MCF 10A (cell line): Measurements from ENCODE around the gene TMEM260. TPM values are rescaled to one million over a fixed set of nuclear protein-coding genes. Genes with fewer than 3 reads are reported as not detected.

Source experiments
- BruUV-seq: library from RNA; stranded (reverse); fragments of 400-500 nt; replicated peaks from 2 replicates; lab custom pipeline; 2021; lab: Mats Ljungman, UMichigan
- CTCF ChIA-PET: fragments of 300-600 bp; sonication (Branson Sonifier 250); formaldehyde crosslinking; extraction: SDS; loops from one replicate; lab custom pipeline; 2021; ENCODE audit warnings: antibody characterized with exemption, inconsistent platforms; lab: Yijun Ruan, JAX
- POLR2A ChIA-PET: fragments of 300-600, 350-650 bp; sonication (Branson Sonifier 250); formaldehyde crosslinking; extraction: SDS; loops from one replicate; lab custom pipeline; 2020; ENCODE audit warnings: antibody characterized with exemption, inconsistent platforms; lab: Yijun Ruan, JAX
- DNase-seq: peaks from one replicate; pipeline ENCODE4 v3.0.0-alpha.2; 2018; ENCODE audit not compliant: unreplicated experiment
- H3K27ac Mint-ChIP-seq: one replicate; pipeline ENCODE4 v1.8.0; 2022; ENCODE audit warnings: mild to moderate bottlenecking, low read depth, mixed read lengths; ENCODE audit not compliant: unreplicated experiment
- H3K27me3 Mint-ChIP-seq: one replicate; pipeline ENCODE4 v1.8.0; 2022; ENCODE audit warnings: mixed read lengths; ENCODE audit not compliant: insufficient read depth, unreplicated experiment
- H3K36me3 Mint-ChIP-seq: one replicate; pipeline ENCODE4 v1.8.0; 2022; ENCODE audit warnings: mild to moderate bottlenecking, moderate library complexity, mixed read lengths; ENCODE audit not compliant: insufficient read depth, unreplicated experiment
- H3K4me1 Mint-ChIP-seq: one replicate; pipeline ENCODE4 v1.8.0; 2022; ENCODE audit warnings: mixed read lengths; ENCODE audit not compliant: insufficient read depth, unreplicated experiment
- H3K4me3 Mint-ChIP-seq: one replicate; pipeline ENCODE4 v1.8.0; 2022; ENCODE audit warnings: mild to moderate bottlenecking, moderate library complexity, mixed read lengths; ENCODE audit not compliant: unreplicated experiment
- H3K9me3 Mint-ChIP-seq: one replicate; pipeline ENCODE4 v1.8.0; 2022; ENCODE audit warnings: mixed read lengths; ENCODE audit not compliant: unreplicated experiment
- CTCF ChIP-seq: fragments of 200-600 bp; IDR thresholded peaks from one replicate; pipeline ENCODE4 v1.8.0; 2022; ENCODE audit warnings: antibody characterized with exemption, mild to moderate bottlenecking; ENCODE audit not compliant: unreplicated experiment
- intact Hi-C: fragments of 100-400 bp; cut with micrococcal nuclease; formaldehyde crosslinking; loops from 2 replicates; pipeline ENCODE4 v1.14.1; 2022
- total RNA-seq: library from RNA; stranded (reverse); gene quantifications from 2 replicates; pipeline ENCODE4 v1.2.3, GENCODE V29; 2022

TMEM260 gene
- total RNA-seq, 1 experiment from 2014 or later: 20.8 TPM

- H3K36me3 Mint-ChIP-seq: no peaks in the 10 kb centered on the region
- H3K4me3 Mint-ChIP-seq: no peak overlapping the region
- no peaks in the 10 kb centered on the region for H3K27me3 Mint-ChIP-seq
- peak; percentile 72 for TF ChIP-seq CTCF
- POLR2A ChIA-PET: interaction anchor here (1.1 to 1.6 kb wide), 2 partner anchors 10 to 822 kb away, joined by 3 read pairs; no protein-coding TSS in a partner anchor
- no TSS peak for BruUV-seq
- H3K27ac Mint-ChIP-seq: no peak overlapping the region
- DNase-seq: peak; percentile 50
- no peaks in the 10 kb centered on the region for H3K4me1 Mint-ChIP-seq
- no peaks in the 10 kb centered on the region for H3K9me3 Mint-ChIP-seq
- intact Hi-C loops: loop anchor here (1.0 to 10.0 kb wide), 6 partner anchors 106 to 761 kb away; no protein-coding TSS in a partner anchor
- CTCF ChIA-PET: interaction anchor here (0.6 to 1.5 kb wide), 19 partner anchors 12 to 838 kb away, joined by 3 to 8 read pairs (median 3); partner anchors contain the start of gene TMEM260
Measured at GRCh38 chr14:56555921-56556570, 23.6 kb upstream of the TMEM260 start.

GRCh38 chr14:56559182-56559581, 20.4 kb upstream of the TMEM260 start:
- H3K27me3 Mint-ChIP-seq: no peaks in the 10 kb centered on the region
- H3K4me3 Mint-ChIP-seq: no peak overlapping the region
- ChIA-PET POLR2A (interaction anchor here (0.6 to 1.0 kb wide), 2 partner anchors 43 to 128 kb away, joined by 3 to 4 read pairs; no protein-coding TSS in a partner anchor), CTCF (interaction anchor here (1.1 to 1.3 kb wide), 2 partner anchors 22 to 627 kb away, joined by 3 read pairs; no protein-coding TSS in a partner anchor)
- H3K4me1 Mint-ChIP-seq: no peaks in the 10 kb centered on the region
- no TSS peak for BruUV-seq
- no peak overlapping the region for H3K27ac Mint-ChIP-seq
- intact Hi-C loops: loop anchor here (5.0 to 10.0 kb wide), 3 partner anchors 103 to 623 kb away; no protein-coding TSS in a partner anchor
- TF ChIP-seq CTCF: no peak
- DNase-seq: no peak
- no peaks in the 10 kb centered on the region for H3K9me3 Mint-ChIP-seq
- peaks cover 6% of the 10 kb centered on the region for H3K36me3 Mint-ChIP-seq

GRCh38 chr14:56561606-56562005, 18.0 kb upstream of the TMEM260 start:
- no peak for TF ChIP-seq CTCF
- peaks cover 6% of the 10 kb centered on the region for H3K36me3 Mint-ChIP-seq
- no peaks in the 10 kb centered on the region for H3K9me3 Mint-ChIP-seq
- H3K4me1 Mint-ChIP-seq: no peaks in the 10 kb centered on the region
- H3K4me3 Mint-ChIP-seq: no peak overlapping the region
- intact Hi-C loops: no loop called here
- no peak for DNase-seq
- ChIA-PET CTCF (no interaction called here), POLR2A (no interaction called here)
- no peak overlapping the region for H3K27ac Mint-ChIP-seq
- peaks cover 19% of the 10 kb centered on the region for H3K27me3 Mint-ChIP-seq
- no TSS peak for BruUV-seq

GRCh38 chr14:56562883-56563282, 16.7 kb upstream of the TMEM260 start:
- Mint-ChIP-seq H3K27ac (no peak overlapping the region), H3K4me1 (no peaks in the 10 kb centered on the region), H3K4me3 (no peak overlapping the region), H3K9me3 (no peaks in the 10 kb centered on the region), H3K27me3 (peaks cover 19% of the 10 kb centered on the region), H3K36me3 (peaks cover 6% of the 10 kb centered on the region)
- POLR2A ChIA-PET: interaction anchor here (0.6 kb wide), 1 partner anchor 597 kb away, joined by 3 read pairs; no protein-coding TSS in a partner anchor
- CTCF ChIA-PET: interaction anchor here (0.7 kb wide), 1 partner anchor 1657 kb away, joined by 3 read pairs; no protein-coding TSS in a partner anchor
- no peak for DNase-seq
- intact Hi-C loops: no loop called here
- no peak for TF ChIP-seq CTCF
- no TSS peak for BruUV-seq
